Psoas muscle (tissue), 8 donors: ENCODE results near the gene GALP. TPM values are rescaled to one million over a fixed set of nuclear protein-coding genes. Genes with fewer than 3 reads are reported as not detected.

Source experiments
- ATAC-seq, 4 donors: fragments of 200-7000 bp; cut with Tn5 transposase; one replicate each; pipeline ENCODE4 v1.9.1; 2020; ENCODE audit warnings: moderate library complexity in 3 of 4, mild to moderate bottlenecking in 2 of 4
- DNase-seq, 2 donors: peaks; one replicate each; pipeline ENCODE4 v3.0.0-alpha.2; 2020
- H3K27ac ChIP-seq: fragments of 200-600 bp; one replicate; pipeline ENCODE4 v1.8.0; 2022
- H3K27me3 ChIP-seq, 3 donors: fragments of 200-600 bp in 1 of 3; one replicate each; pipeline versions ENCODE4 v1.6.1 to v1.8.0; 2013 to 2022; ENCODE audit warnings: low read length in 2 of 3, mild to moderate bottlenecking in 2 of 3, moderate library complexity in 1 of 3; ENCODE audit not compliant: insufficient read depth in 3 of 3
- H3K36me3 ChIP-seq, 2 donors: fragments of 200-600 bp in 1 of 2; one replicate each; pipeline versions ENCODE4 v1.6.1 to v1.8.0; 2013 to 2022; ENCODE audit warnings: low read depth in 1 of 2, mild to moderate bottlenecking in 1 of 2, moderate library complexity in 1 of 2; ENCODE audit not compliant: insufficient read depth in 1 of 2
- H3K4me1 ChIP-seq: fragments of 200-600 bp; one replicate; pipeline ENCODE4 v1.8.0; 2022
- H3K4me3 ChIP-seq: fragments of 200-600 bp; one replicate; pipeline ENCODE4 v1.8.0; 2022; ENCODE audit warnings: mild to moderate bottlenecking
- H3K9me3 ChIP-seq: fragments of 200-600 bp; one replicate; pipeline ENCODE4 v1.8.0; 2022
- CTCF ChIP-seq: fragments of 200-600 bp; IDR thresholded peaks from one replicate; pipeline ENCODE4 v1.8.0; 2022; ENCODE audit warnings: antibody characterized with exemption
- WGBS, 3 donors: extraction: QIAGEN DNeasy Blood & Tissue Kit; methylation state at CpG; one replicate each; pipeline versions ENCODE4 v1.1.6 to v1.1.7; 2013; 5-methylcytosine and 5-hydroxymethylcytosine counted together
- intact Hi-C, 2 donors: fragments of 100-400 bp; cut with DNase I; formaldehyde crosslinking; loops; one replicate each; pipeline versions ENCODE4 v1.11.0 to v1.14.2; 2022
- polyA plus RNA-seq, 3 donors: library from polyadenylated mRNA; stranded (reverse); fragments of 200-250 nt; gene quantifications; one replicate each; pipeline ENCODE4 v1.2.3, GENCODE V29; 2013
- total RNA-seq, 4 donors: library from RNA; stranded (reverse); fragmentation: NEBNext Ultra II Directional in 2 of 4; extraction: Animal tissue kit (Norgen Biotek cat#: 25700) in 2 of 4; gene quantifications; one replicate each; pipeline versions ENCODE4 v1.2.1 to v1.2.4, GENCODE V29; 2021 to 2023
- donor health status: healthy with polysubstance abuse.
- donor health status: DM: no; HTN: no; CAD: no; lungs with moderate emphysema.
- donor health status: Bipolar disorder and iron deficiency.
- donor health status: healthy.
- donor health status: DM: yes; HTN: yes; CAD: no.
- donor health status: DM: no; HTN: no; CAD: no.
- donor health status: DM: no; HTN: no; CAD: no.
- donor health status: DM: yes; HTN: yes; CAD: no.

GALP gene
- total and polyA plus RNA-seq, 7 donors = not detected

GRCh38 chr19:56138069-56138468 is 37.7 kb upstream of the GALP start:
- no peak for ATAC-seq
- no peaks in the 10 kb centered on the region for H3K9me3 ChIP-seq
- intact Hi-C loops = no loop called here
- no peaks in the 10 kb centered on the region for H3K27me3 ChIP-seq
- no peaks in the 10 kb centered on the region for H3K36me3 ChIP-seq
- no peak overlapping the region for H3K27ac ChIP-seq
- TF ChIP-seq CTCF = no peak
- DNase-seq = no peak
- peaks cover 13% of the 10 kb centered on the region for H3K4me1 ChIP-seq
- WGBS, 3 donors = 81 to 89% (median 87%) methylated on average over 3 of the region's 3 CpGs
- no peak overlapping the region for H3K4me3 ChIP-seq

- peak overlapping the region; percentile 88 for H3K4me3 ChIP-seq
- ATAC-seq (no peak), DNase-seq (no peak)
- intact Hi-C loops = loop anchor here in 1 of 2 donors (2.0 kb wide), 1 partner anchor 19 kb away; the partner anchor contains the start of gene ZNF787
- H3K9me3 ChIP-seq = no peaks in the 10 kb centered on the region
- no peak for TF ChIP-seq CTCF
- no peaks in the 10 kb centered on the region for H3K27me3 ChIP-seq
- H3K36me3 ChIP-seq = no peaks in the 10 kb centered on the region
- peak overlapping the region; percentile 86 for H3K27ac ChIP-seq
- WGBS, 3 donors = 12 to 22% (median 17%) methylated on average over 22 of the region's 22 CpGs
- peaks cover 13% of the 10 kb centered on the region for H3K4me1 ChIP-seq
Observed at GRCh38 chr19:56139847-56140582, 35.8 kb upstream of the GALP start.

- no peaks in the 10 kb centered on the region for H3K36me3 ChIP-seq
- DNase-seq (peak; percentile 98 to 99), ATAC-seq (peak; percentile 93 to 97 (median 96))
- peak within 1 kb of the TSS; percentile 88 for H3K4me3 ChIP-seq
- 0 to 1% (median 1%) methylated on average over 54 to 56 of the region's 56 CpGs for WGBS, 3 donors
- H3K9me3 ChIP-seq = no peaks in the 10 kb centered on the region
- no peak for TF ChIP-seq CTCF
- peak within 1 kb of the TSS; percentile 86 for H3K27ac ChIP-seq
- peaks cover 13% of the 10 kb centered on the region for H3K4me1 ChIP-seq
- intact Hi-C loops = loop anchor here in 1 of 2 donors (2.0 kb wide), 1 partner anchor 20 kb away; the partner anchor contains the start of gene ZNF787
- no peaks in the 10 kb centered on the region for H3K27me3 ChIP-seq
Observed at GRCh38 chr19:56140583-56141416, 35.0 kb upstream of the GALP start, which contains the start of gene ZNF444. ZNF444 (plus strand) TSS chr19:56141287; CDS start chr19:56146912, 5,625 bp downstream.

- 2 to 3% (median 3%) methylated on average over 19 to 24 of the region's 26 CpGs for WGBS, 3 donors
- peak overlapping the region; percentile 86 for H3K27ac ChIP-seq
- no peak for ATAC-seq
- peaks cover 13% of the 10 kb centered on the region for H3K4me1 ChIP-seq
- DNase-seq = no peak
- no peaks in the 10 kb centered on the region for H3K9me3 ChIP-seq
- intact Hi-C loops = loop anchor here in 1 of 2 donors (2.0 kb wide), 1 partner anchor 21 kb away; the partner anchor contains the start of gene ZNF787
- no peaks in the 10 kb centered on the region for H3K36me3 ChIP-seq
- no peaks in the 10 kb centered on the region for H3K27me3 ChIP-seq
- TF ChIP-seq CTCF = no peak
- H3K4me3 ChIP-seq = peak overlapping the region; percentile 88
Observed at GRCh38 chr19:56141417-56141993, 34.3 kb upstream of the GALP start.
